RWPE1 (cell line): ENCODE data around the gene OTUD4.

Source experiments
- CTCF ChIA-PET: fragments of 350-600 bp; sonication (Branson Sonifier 250); formaldehyde crosslinking; extraction: SDS; loops from one replicate; lab custom pipeline; 2021; lab: Yijun Ruan, JAX
- POLR2A ChIA-PET: fragments of 400-600 bp; formaldehyde crosslinking; extraction: SDS; loops from one replicate; lab custom pipeline; 2020; ENCODE audit warnings: antibody characterized with exemption; ENCODE audit not compliant: low non-redundant PET; lab: Yijun Ruan, JAX
- DNase-seq: peaks from one replicate; pipeline ENCODE4 v3.0.0; 2012; ENCODE audit warnings: low spot score
- H3K27ac ChIP-seq: fragments of 450-650 bp; 2 replicates; pipeline ENCODE4 v1.5.1; 2017
- CTCF ChIP-seq: fragments of 450-650 bp; conservative IDR thresholded peaks from 2 replicates; pipeline ENCODE4 v1.5.1; 2017; ENCODE audit warnings: low read depth, mild to moderate bottlenecking

OTUD4 gene

GRCh38 chr4:145213245-145213644, 32.9 kb upstream of the OTUD4 start:
- no peak for TF ChIP-seq CTCF
- CTCF ChIA-PET = no interaction called here
- no peak for DNase-seq
- POLR2A ChIA-PET = no interaction called here
- H3K27ac ChIP-seq = no peak overlapping the region

GRCh38 chr4:145207934-145208333, 27.5 kb upstream of the OTUD4 start:
- no peak for TF ChIP-seq CTCF
- CTCF ChIA-PET = no interaction called here
- H3K27ac ChIP-seq = no peak overlapping the region
- POLR2A ChIA-PET = no interaction called here
- DNase-seq = no peak

GRCh38 chr4:145203410-145203809, 23.0 kb upstream of the OTUD4 start:
- ChIA-PET POLR2A (no interaction called here), CTCF (no interaction called here)
- H3K27ac ChIP-seq = no peak overlapping the region
- DNase-seq = no peak
- TF ChIP-seq CTCF = no peak

- CTCF ChIA-PET = no interaction called here
- no peak overlapping the region for H3K27ac ChIP-seq
- POLR2A ChIA-PET = no interaction called here
- DNase-seq = no peak
- no peak for TF ChIP-seq CTCF
Measured at GRCh38 chr4:145200366-145200765, 20.0 kb upstream of the OTUD4 start.

- ChIA-PET POLR2A (no interaction called here), CTCF (interaction anchor here (0.6 kb wide), 1 partner anchor 688 kb away, joined by 3 read pairs; no protein-coding TSS in a partner anchor)
- TF ChIP-seq CTCF = no peak
- DNase-seq = no peak
- no peak overlapping the region for H3K27ac ChIP-seq
Measured at GRCh38 chr4:145199051-145199716, 18.8 kb upstream of the OTUD4 start.

- POLR2A ChIA-PET = no interaction called here
- no peak for DNase-seq
- no peak for TF ChIP-seq CTCF
- CTCF ChIA-PET = interaction anchor here (0.6 kb wide), 1 partner anchor 238 kb away, joined by 4 read pairs; no protein-coding TSS in a partner anchor
- no peak overlapping the region for H3K27ac ChIP-seq
Measured at GRCh38 chr4:145196747-145197146, 16.4 kb upstream of the OTUD4 start.
